Endothelial cell of umbilical vein (primary cell): Measurements from ENCODE around the gene GTF2IRD2.
"Not testable (repeated sequence)": the region's sequence is repeated elsewhere in the genome, so short reads cannot be mapped to it uniquely, and the experiment has no call there.

ENCODE experiments used
- CTCF ChIP-seq, 2 donors: IDR thresholded peaks; 1 replicate in 1 of 2; 2 replicates in 1 of 2; pipeline ENCODE4 v1.5.1; 2011; ENCODE audit warnings: low read length in 2 of 2, mild to moderate bottlenecking in 2 of 2, moderate library complexity in 2 of 2, control low read depth in 1 of 2, inconsistent platforms in 1 of 2, low read depth in 1 of 2; ENCODE audit not compliant: insufficient read depth in 1 of 2; ENCODE audit errors: extremely low read depth in 1 of 2
- EZH2 ChIP-seq: IDR thresholded peaks from 2 replicates; pipeline ENCODE4 v1.6.1; 2012; ENCODE audit warnings: borderline replicate concordance, low read depth, mild to moderate bottlenecking, moderate library complexity, low read length, inconsistent platforms; ENCODE audit not compliant: severe bottlenecking
- FOS ChIP-seq: IDR thresholded peaks from 2 replicates; pipeline ENCODE4 v1.6.1; 2011; ENCODE audit warnings: mild to moderate bottlenecking, low read length, moderate library complexity, borderline replicate concordance; ENCODE audit not compliant: insufficient read depth
- JUN ChIP-seq: IDR thresholded peaks from 2 replicates; pipeline ENCODE4 v1.6.1; 2011; ENCODE audit warnings: borderline replicate concordance, low read depth; ENCODE audit not compliant: insufficient read length, insufficient read depth
- MAX ChIP-seq: IDR thresholded peaks from 2 replicates; pipeline ENCODE4 v1.6.1; 2011; ENCODE audit not compliant: insufficient read depth, insufficient read length
- MYC ChIP-seq: IDR thresholded peaks from one replicate; pipeline ENCODE4 v1.6.1; 2011; ENCODE audit warnings: mild to moderate bottlenecking, low read depth, low read length
- POLR2A ChIP-seq: IDR thresholded peaks from 2 replicates; pipeline ENCODE4 v1.6.1; 2012; ENCODE audit warnings: low read depth, mild to moderate bottlenecking, control low read depth, low read length

- TF ChIP-seq MYC; CTCF (IDR thresholded peaks at IDR 0.05; ENCODE audit: extremely low read depth in 1 of 2, insufficient read depth in 1 of 2, low read depth in 1 of 2, low read length in 2 of 2); POLR2A; EZH2; MAX; JUN; FOS: not testable (repeated sequence)
These were observed 76.3 kb downstream of the GTF2IRD2 start for GRCh38 chr7:74775111-74775510.
